CD14-positive monocyte (primary cell): Measurements from ENCODE around the gene JCAD. TPM values are rescaled to one million over a fixed set of nuclear protein-coding genes. Genes with fewer than 3 reads are reported as not detected.

Experiments used
- DNase-seq, 3 donors: peaks; one replicate each; pipeline ENCODE4 v3.0.0-alpha.2; 2011 to 2022
- H2AFZ ChIP-seq: 2 replicates; pipeline ENCODE4 v1.6.0; 2012; ENCODE audit warnings: mild to moderate bottlenecking, low read depth, low read length, inconsistent platforms; ENCODE audit not compliant: insufficient read depth, poor library complexity, severe bottlenecking
- H3K27ac ChIP-seq, 2 donors: 1 replicate in 1 of 2; 2 replicates in 1 of 2; pipeline ENCODE4 v1.5.1; 2012 to 2013; ENCODE audit warnings: low read length in 2 of 2, control low read depth in 1 of 2, inconsistent platforms in 1 of 2, low read depth in 1 of 2, mild to moderate bottlenecking in 1 of 2
- H3K27me3 ChIP-seq, 2 donors: one replicate each; pipeline versions ENCODE4 v1.6.0 to v1.6.1; 2011 to 2013; ENCODE audit warnings: low read length in 2 of 2; ENCODE audit not compliant: control insufficient read depth in 2 of 2, insufficient read depth in 2 of 2
- H3K36me3 ChIP-seq, 2 donors: replicated peaks in 1 of 2; 1 replicate in 1 of 2; 2 replicates in 1 of 2; pipeline versions ENCODE4 v1.5.1 to v1.6.1; 2012 to 2013; ENCODE audit warnings: low read length in 2 of 2, control low read depth in 1 of 2, inconsistent platforms in 1 of 2, mild to moderate bottlenecking in 1 of 2; ENCODE audit not compliant: insufficient read depth in 2 of 2, control insufficient read depth in 1 of 2
- H3K4me1 ChIP-seq, 2 donors: 1 replicate in 1 of 2; 2 replicates in 1 of 2; pipeline versions ENCODE4 v1.5.1 to v1.6.1; 2012 to 2013; ENCODE audit warnings: low read length in 2 of 2, control low read depth in 1 of 2, inconsistent platforms in 1 of 2, mild to moderate bottlenecking in 1 of 2, moderate library complexity in 1 of 2; ENCODE audit not compliant: insufficient read depth in 2 of 2, control insufficient read depth in 1 of 2
- H3K4me2 ChIP-seq: replicated peaks from 2 replicates; pipeline ENCODE3; 2012; ENCODE audit warnings: low read length, moderate library complexity, mild to moderate bottlenecking; ENCODE audit not compliant: poor library complexity, severe bottlenecking; ENCODE audit errors: extremely low read depth
- H3K4me3 ChIP-seq, 3 experiments: fragments of 200-600 bp in 1 of 3; sonication (generic) in 1 of 3; replicated peaks in 1 of 3; 1 replicate in 2 of 3; 2 replicates in 1 of 3; pipeline ENCODE4 v1.5.1; 2011 to 2013; ENCODE audit warnings: low read length in 3 of 3, mild to moderate bottlenecking in 3 of 3, control low read depth in 2 of 3, low read depth in 2 of 3, inconsistent platforms in 1 of 3, moderate library complexity in 1 of 3
- H3K79me2 ChIP-seq: 2 replicates; pipeline ENCODE4 v1.6.0; 2012; ENCODE audit warnings: mild to moderate bottlenecking, control low read depth, inconsistent platforms, low read length, moderate library complexity; ENCODE audit not compliant: insufficient read depth
- H3K9ac ChIP-seq: 2 replicates; pipeline ENCODE4 v1.6.0; 2017; ENCODE audit warnings: low read length, mild to moderate bottlenecking; ENCODE audit not compliant: insufficient read depth, poor library complexity, severe bottlenecking
- H3K9me3 ChIP-seq, 2 donors: replicated peaks in 1 of 2; 1 replicate in 1 of 2; 2 replicates in 1 of 2; pipeline versions ENCODE4 v1.5.1 to v1.6.1; 2012 to 2013; ENCODE audit warnings: low read length in 2 of 2, control low read depth in 1 of 2; ENCODE audit not compliant: control insufficient read depth in 1 of 2, insufficient read depth in 1 of 2
- H4K20me1 ChIP-seq: 2 replicates; pipeline ENCODE4 v1.6.0; 2012; ENCODE audit warnings: mild to moderate bottlenecking, low read length, control low read depth, moderate library complexity; ENCODE audit not compliant: insufficient read depth
- H3K27ac Mint-ChIP-seq, 7 donors: one replicate each; pipeline ENCODE4 v1.8.0; 2020; ENCODE audit warnings: mild to moderate bottlenecking in 7 of 7, mixed read lengths in 7 of 7, moderate library complexity in 6 of 7, inconsistent platforms in 2 of 7
- H3K27me3 Mint-ChIP-seq, 3 donors: one replicate each; pipeline ENCODE4 v1.8.0; 2021 to 2022; ENCODE audit warnings: low read depth in 3 of 3, mild to moderate bottlenecking in 3 of 3, mixed read lengths in 3 of 3, moderate library complexity in 3 of 3, inconsistent platforms in 1 of 3
- H3K36me3 Mint-ChIP-seq, 2 donors: one replicate each; pipeline ENCODE4 v1.8.0; 2020; ENCODE audit warnings: mixed read lengths in 2 of 2, inconsistent platforms in 1 of 2, mild to moderate bottlenecking in 1 of 2
- H3K4me1 Mint-ChIP-seq: one replicate; pipeline ENCODE4 v1.8.0; 2020; ENCODE audit warnings: mild to moderate bottlenecking, mixed read lengths
- H3K4me3 Mint-ChIP-seq, 2 donors: one replicate each; pipeline ENCODE4 v1.8.0; 2020; ENCODE audit warnings: mild to moderate bottlenecking in 2 of 2, mixed read lengths in 2 of 2, moderate library complexity in 1 of 2
- H3K9me3 Mint-ChIP-seq, 7 donors: one replicate each; pipeline ENCODE4 v1.8.0; 2020 to 2022; ENCODE audit warnings: mixed read lengths in 7 of 7, mild to moderate bottlenecking in 6 of 7, moderate library complexity in 6 of 7, inconsistent platforms in 2 of 7
- CTCF ChIP-seq: fragments of 200-600 bp; IDR thresholded peaks from one replicate; pipeline ENCODE4 v1.8.0; 2022; ENCODE audit warnings: antibody characterized with exemption, mild to moderate bottlenecking
- WGBS: methylation state at CpG from one replicate; pipeline ENCODE4 v1.1.5; 2013; ENCODE audit warnings: missing lambda C conversion rate; ENCODE audit not compliant: insufficient coverage; 5-methylcytosine and 5-hydroxymethylcytosine counted together
- intact Hi-C, 2 donors: fragments of 100-400 bp; cut with micrococcal nuclease; formaldehyde crosslinking; loops; one replicate each; pipeline versions ENCODE4 v1.15.0 to v1.15.1; 2023
- polyA plus RNA-seq, 3 donors: library from polyadenylated mRNA; depleted of rRNA in 1 of 3; unstranded in 2 of 3; stranded (reverse) in 1 of 3; fragments of 300-500 nt in 2 of 3; fragments of >200 nt in 1 of 3; fragmentation: Illumina TruSeq in 2 of 3; gene quantifications; 1 replicate in 2 of 3; 2 replicates in 1 of 3; pipeline ENCODE4 v1.2.3, GENCODE V29; 2012 to 2021

The JCAD gene
- polyA plus RNA-seq, 3 donors: not detected

GRCh38 chr10:30047924-30048531 lies 11.4 kb downstream of the JCAD start:
- H3K27me3 Mint-ChIP-seq: peaks cover 27 to 33% (median 31%) of the 10 kb centered on the region in 3 donors

GRCh38 chr10:30047430-30047829 lies 12.0 kb downstream of the JCAD start:
- Histone ChIP-seq H3K27me3 (peaks cover 10 to 27% of the 10 kb centered on the region in 2 donors), H3K27ac (no peak overlapping the region), H3K9me3 (no peaks in the 10 kb centered on the region), H3K79me2 (no peaks in the 10 kb centered on the region), H2AFZ (no peak overlapping the region), H3K36me3 (no peaks in the 10 kb centered on the region), H3K4me2 (no peak overlapping the region), H3K9ac (no peak overlapping the region), H4K20me1 (no peaks in the 10 kb centered on the region), H3K4me1 (no peaks in the 10 kb centered on the region), H3K4me3 (no peak overlapping the region)
- no peak for DNase-seq
- Mint-ChIP-seq H3K27me3 (peaks cover 29 to 32% (median 31%) of the 10 kb centered on the region in 3 donors), H3K36me3 (no peaks in the 10 kb centered on the region), H3K9me3 (peaks cover 0 to 4% (median 0%) of the 10 kb centered on the region in 7 donors), H3K27ac (no peak overlapping the region), H3K4me3 (no peak overlapping the region), H3K4me1 (peaks cover 8% of the 10 kb centered on the region)
- TF ChIP-seq CTCF: no peak
- WGBS: 95% methylated on average over 21 of the region's 21 CpGs
- intact Hi-C loops: no loop called here

More at GRCh38 chr10:30047924-30048531, 11.4 kb downstream of the JCAD start:
- no peaks in the 10 kb centered on the region for H3K4me1 ChIP-seq
- peaks cover 8% of the 10 kb centered on the region for H3K4me1 Mint-ChIP-seq
- no peak overlapping the region for H3K4me3 ChIP-seq
- no peak overlapping the region for H2AFZ ChIP-seq
- H3K27ac Mint-ChIP-seq: no peak overlapping the region
- intact Hi-C loops: no loop called here
- no peak overlapping the region for H3K27ac ChIP-seq
- 100% methylated on average over 4 of the region's 11 CpGs for WGBS
- H3K36me3 ChIP-seq: no peaks in the 10 kb centered on the region
- TF ChIP-seq CTCF: no peak
- peak overlapping the region in 1 of 2 donors; percentile 10 for H3K4me3 Mint-ChIP-seq
- peaks cover 0 to 4% (median 0%) of the 10 kb centered on the region in 7 donors for H3K9me3 Mint-ChIP-seq
- H3K4me2 ChIP-seq: no peak overlapping the region
- peaks cover 10 to 27% of the 10 kb centered on the region in 2 donors for H3K27me3 ChIP-seq
- H3K9me3 ChIP-seq: no peaks in the 10 kb centered on the region
- no peak for DNase-seq
- H4K20me1 ChIP-seq: no peaks in the 10 kb centered on the region
- no peaks in the 10 kb centered on the region for H3K79me2 ChIP-seq
- no peaks in the 10 kb centered on the region for H3K36me3 Mint-ChIP-seq
- H3K9ac ChIP-seq: no peak overlapping the region
